SH-SY5Y (cell line): ENCODE measurements around the gene PHKG2.

Source experiments
- GATA2 ChIP-seq: IDR thresholded peaks from 2 replicates; pipeline ENCODE4 v1.6.1; 2011; ENCODE audit warnings: mild to moderate bottlenecking, low read depth, low read length
- GATA3 ChIP-seq: IDR thresholded peaks from 2 replicates; pipeline ENCODE4 v1.6.1; 2011; ENCODE audit warnings: low read depth, mild to moderate bottlenecking, low read length, moderate library complexity

DNA sequence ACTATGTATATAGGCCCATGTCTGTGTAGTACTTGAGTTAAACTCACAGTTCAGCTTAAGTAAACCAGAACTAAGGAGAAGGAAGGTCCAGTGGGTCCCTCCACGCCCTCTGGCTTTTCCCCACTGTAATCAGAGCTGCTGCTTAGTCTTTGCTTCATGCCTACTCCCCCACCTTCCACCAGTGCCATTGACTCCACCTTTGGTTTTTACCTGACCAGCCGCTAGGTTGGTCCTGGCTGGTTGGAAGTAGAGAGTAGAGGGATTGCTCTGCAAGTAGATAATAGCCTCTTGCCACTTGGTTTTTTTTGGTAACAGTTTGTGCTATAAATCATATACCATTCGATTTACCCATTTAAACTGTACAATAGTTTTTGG is 22.8 kb upstream of the PHKG2 start:
- no peak for TF ChIP-seq GATA2
- no peak for TF ChIP-seq GATA3
